NCI-H345 treated with DMSO at 0.1 percent for 48 hours (cell line): Measurements from ENCODE around the gene TPO.
"Not testable (repeated sequence)": the region's sequence is repeated elsewhere in the genome, so short reads cannot be mapped to it uniquely, and the experiment has no call there.

Experiments used
- DNase-seq: peaks from one replicate; lab custom pipeline; 2025; ENCODE audit not compliant: unreplicated experiment; lab: John Stamatoyannopoulos, UW

The TPO gene

DNA sequence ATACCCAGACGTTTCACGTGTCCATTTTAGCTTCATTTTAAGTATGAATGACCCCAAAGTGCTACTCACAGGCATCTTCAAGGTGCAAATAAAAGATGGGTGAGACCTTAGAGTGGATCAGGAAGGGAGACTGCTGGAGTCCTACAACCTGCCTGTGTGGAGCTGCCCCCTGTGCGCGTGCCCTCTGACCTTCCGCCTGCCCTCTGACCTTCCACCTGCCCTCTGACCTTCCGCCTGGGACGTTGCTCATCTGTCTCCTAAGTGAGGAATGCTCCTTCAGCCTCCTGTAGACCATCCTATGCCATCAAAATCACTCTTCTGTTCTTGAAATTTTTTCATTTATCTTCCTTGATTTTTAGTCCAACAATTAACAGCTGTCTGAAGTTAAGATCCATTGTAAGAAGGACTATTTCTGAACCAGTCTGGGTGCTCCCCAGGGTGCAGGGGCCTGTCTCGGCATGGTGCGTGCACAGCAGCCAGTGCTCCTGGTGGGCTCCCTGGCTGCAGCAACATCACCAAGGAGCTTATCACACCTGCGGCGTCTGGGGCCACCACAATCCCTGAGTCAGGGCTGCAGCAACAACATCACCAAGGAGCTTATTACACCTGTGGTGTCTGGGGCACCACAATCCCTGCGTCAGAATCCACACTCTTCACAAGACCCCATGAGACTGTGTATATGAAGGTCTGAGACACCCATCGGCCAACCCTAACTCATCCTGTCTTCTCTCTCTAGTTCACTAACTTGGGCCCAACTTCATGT is 86.0 kb downstream of the TPO start:
- DNase-seq = no peak

DNA sequence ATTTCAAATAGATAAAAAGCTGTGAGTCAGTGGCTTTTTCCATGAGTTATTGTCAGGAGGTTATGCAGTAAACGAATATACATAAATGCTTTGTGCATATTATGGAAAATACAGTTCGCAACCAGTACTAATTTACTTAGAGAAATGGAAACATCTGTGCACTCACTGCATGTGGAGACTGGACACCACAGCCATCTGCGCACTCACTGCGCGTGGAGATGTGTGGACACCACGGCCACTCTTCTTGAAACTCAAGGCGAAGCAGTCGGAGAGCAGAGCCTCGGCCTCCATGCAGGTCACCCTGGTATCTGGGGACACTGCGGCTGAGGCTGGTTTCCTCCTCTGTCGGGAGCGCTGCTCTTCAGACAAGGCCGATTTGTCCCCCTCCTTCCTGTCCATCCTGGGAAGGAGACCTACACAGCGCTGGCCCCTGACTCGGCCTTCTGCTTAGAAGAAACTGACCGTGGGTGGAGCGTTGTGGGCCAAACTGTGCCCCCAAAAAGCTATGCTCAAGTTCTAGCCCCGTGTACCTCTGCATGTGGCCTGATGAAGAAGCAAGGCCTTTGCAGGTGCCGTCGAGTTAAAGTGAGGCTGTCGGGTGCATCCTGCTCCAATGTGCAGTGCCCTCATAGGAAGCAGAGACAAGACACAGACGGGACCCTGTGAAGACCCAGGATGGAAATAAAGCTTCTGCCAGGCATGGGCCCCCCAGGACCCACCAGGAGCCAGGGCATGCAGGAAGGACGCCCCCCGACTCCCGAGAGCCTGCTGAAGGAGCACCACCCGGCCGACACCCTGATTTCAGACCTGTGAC is 88.0 kb downstream of the TPO start:
- DNase-seq = no peak

GRCh38 chr2:1501991-1502390 is 88.7 kb downstream of the TPO start:
- DNase-seq = no peak

DNA sequence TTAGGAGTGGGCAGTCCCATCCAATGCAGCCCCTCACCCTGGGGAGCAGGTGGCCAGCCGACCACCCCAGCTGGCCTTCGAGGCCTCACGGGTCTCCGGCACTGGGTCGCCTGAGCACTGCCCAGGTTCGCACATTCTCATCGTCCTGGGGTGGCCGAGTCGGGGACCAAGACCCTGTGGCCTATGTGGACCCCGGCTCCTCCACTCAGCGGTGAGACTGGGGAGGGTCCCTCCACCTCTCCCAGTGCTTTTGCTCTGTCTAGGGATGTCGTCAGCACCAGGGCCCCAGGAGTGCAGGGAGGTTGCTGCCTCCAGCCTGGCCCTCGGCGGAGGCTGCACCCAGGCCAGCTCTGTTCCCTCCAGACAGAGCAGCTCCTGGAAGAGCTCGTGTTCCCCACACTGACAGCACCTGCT is 89.6 kb downstream of the TPO start:
- DNase-seq = no peak

DNA sequence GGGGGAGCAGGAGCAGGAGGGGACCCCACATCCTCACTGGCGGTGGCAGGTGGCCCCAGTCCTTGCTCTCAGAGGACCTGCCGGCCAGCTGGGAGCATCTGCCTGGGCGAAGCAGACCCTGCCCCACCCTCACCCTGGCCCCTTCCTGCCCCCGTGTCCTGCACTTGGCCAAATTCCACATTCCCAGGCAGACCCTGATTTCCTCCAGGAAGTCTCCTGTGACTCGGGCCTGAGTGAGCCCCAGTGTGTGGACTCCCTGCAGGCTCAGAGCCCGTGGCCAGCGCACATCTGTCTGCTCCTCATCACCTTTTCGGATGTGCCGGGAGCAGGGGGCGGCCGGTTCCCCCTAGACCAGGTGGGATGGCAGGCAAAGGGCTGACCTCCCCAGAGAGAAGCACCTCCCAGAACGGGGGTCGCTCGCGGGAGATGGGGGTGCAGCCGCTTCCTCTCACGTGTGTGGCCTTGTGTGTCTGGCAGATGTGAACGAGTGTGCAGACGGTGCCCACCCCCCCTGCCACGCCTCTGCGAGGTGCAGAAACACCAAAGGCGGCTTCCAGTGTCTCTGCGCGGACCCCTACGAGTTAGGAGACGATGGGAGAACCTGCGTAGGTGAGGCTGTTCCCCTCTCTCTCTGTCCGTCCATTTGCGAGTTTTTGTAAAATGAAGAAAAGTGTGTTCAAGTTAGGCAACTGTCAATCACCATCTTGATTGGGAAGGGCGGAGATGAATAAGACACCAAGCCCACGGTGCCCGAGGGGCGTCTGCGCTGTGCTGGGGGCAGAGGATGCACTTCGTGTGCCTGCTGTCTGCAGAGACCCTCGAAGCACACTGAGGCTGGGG is 90.4 kb downstream of the TPO start:
- no peak for DNase-seq

DNA sequence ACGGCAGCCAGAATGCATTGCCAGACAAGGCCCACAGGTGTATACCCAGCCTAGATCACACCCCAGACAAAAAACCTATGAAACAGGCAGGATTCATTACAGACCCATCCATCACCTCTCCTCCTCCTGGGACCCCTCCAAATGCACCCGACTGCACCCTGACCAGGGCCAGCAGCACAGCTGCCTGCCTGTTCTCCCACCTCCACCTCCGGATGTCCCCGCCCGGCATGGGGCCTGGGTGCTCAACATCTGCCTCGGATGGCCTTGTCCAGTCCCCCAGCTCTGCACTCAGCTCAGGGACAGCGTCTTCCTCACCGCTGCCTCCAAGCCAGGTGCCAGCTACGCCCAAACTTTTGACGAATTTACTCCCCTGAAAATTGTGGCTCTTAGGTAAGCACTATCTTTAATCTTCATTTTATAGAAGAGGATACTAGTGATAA is 91.1 kb downstream of the TPO start:
- DNase-seq = no peak

DNA sequence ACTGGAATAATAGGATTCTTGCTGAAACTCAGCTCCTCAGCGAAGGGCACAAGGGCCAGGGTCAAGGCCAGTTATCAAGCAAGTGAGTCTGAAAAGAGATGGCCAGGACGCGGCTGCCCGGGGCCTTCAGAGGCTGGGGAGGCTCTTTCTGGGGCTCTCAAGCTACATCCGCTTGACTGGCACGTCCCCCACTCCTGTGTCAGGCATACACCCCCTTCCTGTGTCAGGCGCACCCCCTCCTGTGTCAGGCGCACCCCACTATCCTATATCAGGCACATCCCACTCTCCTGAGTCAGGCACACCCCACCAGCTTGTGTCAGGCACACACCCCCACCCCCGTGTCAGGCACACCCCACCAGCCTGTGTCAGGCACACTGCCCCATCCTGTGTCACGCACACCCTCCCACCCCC is 91.8 kb downstream of the TPO start:
- no peak for DNase-seq

GRCh38 chr2:1509271-1510065 is 96.2 kb downstream of the TPO start:
- DNase-seq = no peak

- no peak for DNase-seq
These were observed 96.9 kb downstream of the TPO start for GRCh38 chr2:1510176-1510575.

DNA sequence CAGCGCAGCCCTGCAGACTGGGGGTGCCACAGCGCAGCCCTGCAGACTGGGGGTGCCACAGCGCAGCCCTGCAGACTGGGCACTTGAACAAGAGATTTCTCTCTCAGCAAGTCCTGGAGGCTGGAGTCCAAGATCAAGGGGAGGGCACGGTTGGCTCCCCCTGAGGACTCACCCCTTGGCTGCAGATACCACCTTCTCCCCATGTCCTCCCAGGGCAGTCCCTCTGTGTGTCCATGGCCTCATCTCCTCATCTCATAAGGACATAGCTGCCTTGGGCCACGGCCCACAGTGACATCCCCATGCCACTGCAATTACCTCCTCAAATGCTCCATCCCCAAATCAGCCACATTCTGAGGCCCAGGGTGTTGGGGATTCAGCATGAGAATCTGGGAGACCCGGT is 98.2 kb downstream of the TPO start:
- DNase-seq = no peak

DNA sequence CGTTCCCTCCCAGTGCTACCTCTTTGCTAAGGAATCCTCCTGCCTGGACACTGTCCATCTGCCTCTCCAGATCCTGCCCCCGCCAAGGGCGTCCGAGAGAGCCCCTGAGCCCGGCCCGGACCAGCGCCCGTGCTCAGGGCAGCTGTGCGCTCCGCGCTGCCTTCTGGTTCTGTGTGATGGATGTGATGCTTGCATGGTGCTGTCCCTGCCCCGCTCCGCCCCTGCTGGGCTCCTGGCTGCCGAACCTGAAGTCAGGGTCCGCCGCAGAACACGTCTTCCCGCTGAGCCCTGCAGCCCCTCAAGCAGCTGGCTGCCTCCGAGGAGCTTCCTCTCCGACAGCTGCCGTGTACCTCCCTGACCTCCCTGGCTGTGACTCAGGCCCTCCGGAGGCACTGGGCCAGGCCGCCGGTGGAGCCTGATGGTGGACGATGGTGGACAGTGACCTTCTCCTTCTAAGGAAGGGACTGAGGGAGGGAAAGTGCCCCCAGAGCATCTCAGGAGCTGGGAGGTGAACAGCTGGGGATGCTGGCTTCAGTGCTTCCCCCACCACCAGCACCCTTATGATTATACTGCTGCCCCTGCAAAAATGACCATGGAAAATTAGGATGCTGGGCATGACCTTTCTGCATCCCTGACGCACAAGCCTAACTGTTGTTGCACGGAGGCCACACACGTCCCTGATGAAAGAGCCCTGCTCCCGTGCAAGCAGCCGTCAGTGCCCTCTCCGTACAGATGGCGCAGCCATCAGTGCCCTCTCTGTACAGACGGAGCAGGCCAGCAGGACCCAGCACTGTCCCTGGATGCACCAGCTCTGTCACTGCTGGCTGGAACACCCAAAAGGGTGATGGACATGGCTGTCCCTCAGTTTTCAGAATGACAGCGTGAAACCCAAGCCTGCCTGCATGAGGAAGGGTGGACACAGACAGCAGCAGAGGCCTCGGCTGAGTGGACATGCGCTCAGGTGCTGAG is 99.3 kb downstream of the TPO start:
- DNase-seq = no peak

DNA sequence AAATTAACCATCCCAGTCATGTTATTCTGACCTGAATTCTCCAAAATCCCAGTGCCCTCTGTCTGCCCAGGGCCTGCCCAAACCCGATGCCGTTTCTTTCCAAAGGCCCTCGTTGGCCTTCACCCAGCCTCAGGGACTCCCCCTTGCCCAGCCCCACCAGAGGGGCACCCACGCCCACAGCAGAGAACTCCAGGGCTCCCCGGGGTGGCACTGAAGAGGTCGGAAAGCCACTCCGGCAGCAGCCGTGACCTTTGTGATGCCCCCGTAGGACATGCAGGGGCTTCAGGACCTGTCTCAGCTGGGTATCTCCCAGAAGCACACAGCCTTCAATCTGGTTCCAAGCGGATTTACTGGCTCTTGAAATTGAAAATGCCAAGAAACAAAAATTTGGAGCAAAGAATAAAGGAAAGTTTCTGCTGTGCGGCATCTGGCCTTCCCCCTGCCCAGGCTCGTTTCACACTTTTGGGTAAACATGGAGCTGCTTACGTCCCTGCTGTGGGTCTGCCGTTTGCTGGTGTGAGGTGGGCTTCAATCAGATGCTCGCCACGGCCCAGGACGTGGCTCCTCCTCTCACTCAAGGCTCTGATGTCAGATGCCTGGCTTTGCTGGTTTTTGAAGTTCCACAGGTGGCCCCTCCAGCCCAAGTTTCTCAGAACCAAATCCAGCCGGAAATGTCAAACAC is 101.3 kb downstream of the TPO start:
- DNase-seq = no peak

GRCh38 chr2:1515073-1515430 is 101.8 kb downstream of the TPO start:
- DNase-seq = no peak

- DNase-seq = no peak
These were observed 102.9 kb downstream of the TPO start for GRCh38 chr2:1515986-1516797.

DNA sequence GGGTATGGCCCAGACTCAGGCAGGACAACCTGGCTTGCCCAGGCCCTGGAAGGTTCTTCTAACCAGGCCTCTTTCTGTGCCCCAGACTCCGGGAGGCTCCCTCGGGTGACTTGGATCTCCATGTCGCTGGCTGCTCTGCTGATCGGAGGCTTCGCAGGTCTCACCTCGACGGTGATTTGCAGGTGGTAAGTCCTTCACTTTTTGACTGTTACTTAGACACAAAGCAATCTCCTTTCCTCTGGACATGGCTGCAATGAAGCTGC is 103.5 kb downstream of the TPO start:
- no peak for DNase-seq

- DNase-seq = not testable (repeated sequence)
These were observed 104.0 kb downstream of the TPO start for GRCh38 chr2:1517291-1517690.

- no peak for DNase-seq
These were observed 104.5 kb downstream of the TPO start for GRCh38 chr2:1517786-1518185.

DNA sequence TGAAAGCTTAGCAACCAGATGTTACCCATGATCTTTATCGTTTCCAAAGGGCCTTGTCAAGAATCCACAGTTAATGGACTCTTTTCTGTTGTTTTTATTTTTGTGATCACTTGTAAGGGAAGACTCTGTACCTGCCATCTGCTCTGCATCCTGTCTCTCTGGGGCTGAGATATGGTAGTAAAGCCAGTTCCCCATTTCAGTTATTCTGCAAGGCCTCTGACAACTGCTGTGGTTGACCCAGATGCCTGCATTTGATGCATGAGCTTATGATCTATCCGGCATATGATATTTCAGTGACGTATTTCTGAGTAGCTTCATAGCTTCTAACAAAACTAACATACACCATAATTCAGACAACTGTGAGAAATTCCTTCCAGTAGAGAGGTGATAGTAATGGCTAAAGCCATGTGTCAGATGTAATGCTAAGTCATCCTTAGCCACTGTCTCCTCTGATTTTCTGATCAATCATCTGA is 105.1 kb downstream of the TPO start:
- DNase-seq = no peak
